Measurements from ENCODE around the gene LSMEM2.
A peak's percentile ranks its signal among the peaks of the same experiment; 100 is the strongest.

The LSMEM2 gene

GRCh38 chr3:50327943-50328691 is 49.2 kb downstream of the LSMEM2 start, which contains the start of gene TUSC2:
TSS of gene TUSC2 (minus strand) at chr3:50328223. CDS start at chr3:50328099, 124 bp downstream.
- in situ Hi-C loops (cut with MboI; ENCODE audit: low pct_unique_long_range_greater_than_20kb, low sequenced_read_pairs) = no loop called here
- peak; percentile 96 for DNase-seq

- in situ Hi-C loops (cut with MboI; ENCODE audit: low pct_unique_long_range_greater_than_20kb, low sequenced_read_pairs) = no loop called here
- no peak for DNase-seq
Observed at GRCh38 chr3:50330330-50330729, 51.4 kb downstream of the LSMEM2 start.

- in situ Hi-C loops (cut with MboI; ENCODE audit: low pct_unique_long_range_greater_than_20kb, low sequenced_read_pairs) = no loop called here
- no peak for DNase-seq
Observed at GRCh38 chr3:50331364-50331907, 52.5 kb downstream of the LSMEM2 start.

GRCh38 chr3:50333744-50334328 is 54.9 kb downstream of the LSMEM2 start:
- DNase-seq = no peak
- in situ Hi-C loops (cut with MboI; ENCODE audit: low pct_unique_long_range_greater_than_20kb, low sequenced_read_pairs) = no loop called here

GRCh38 chr3:50334339-50335075 is 55.6 kb downstream of the LSMEM2 start:
- in situ Hi-C loops (cut with MboI; ENCODE audit: low pct_unique_long_range_greater_than_20kb, low sequenced_read_pairs) = no loop called here
- no peak for DNase-seq

- in situ Hi-C loops (cut with MboI; ENCODE audit: low pct_unique_long_range_greater_than_20kb, low sequenced_read_pairs) = no loop called here
- no peak for DNase-seq
Observed at GRCh38 chr3:50336452-50337174, 57.7 kb downstream of the LSMEM2 start.

- in situ Hi-C loops (cut with MboI; ENCODE audit: low pct_unique_long_range_greater_than_20kb, low sequenced_read_pairs) = no loop called here
- DNase-seq = peak; percentile 99
Observed at GRCh38 chr3:50337175-50337861, 58.4 kb downstream of the LSMEM2 start.

Measured in KBM-7 (cell line).